Glutamatergic neuron (in vitro differentiated cells): ENCODE measurements around the gene PTH. TPM values are rescaled to one million over a fixed set of nuclear protein-coding genes. Genes with fewer than 3 reads are reported as not detected.

Source experiments
- DNase-seq: peaks from one replicate; pipeline ENCODE4 v3.0.0; 2022
- H3K27ac Mint-ChIP-seq: one replicate; pipeline ENCODE4 v1.8.0; 2020; ENCODE audit warnings: mild to moderate bottlenecking, mixed read lengths, inconsistent platforms; ENCODE audit not compliant: unreplicated experiment
- H3K27me3 Mint-ChIP-seq: one replicate; pipeline ENCODE4 v1.8.0; 2020; ENCODE audit warnings: mild to moderate bottlenecking, moderate library complexity, mixed read lengths, inconsistent platforms; ENCODE audit not compliant: unreplicated experiment
- H3K36me3 Mint-ChIP-seq: one replicate; pipeline ENCODE4 v1.8.0; 2020; ENCODE audit warnings: mild to moderate bottlenecking, mixed read lengths, inconsistent platforms; ENCODE audit not compliant: unreplicated experiment
- H3K4me1 Mint-ChIP-seq: one replicate; pipeline ENCODE4 v1.8.0; 2020; ENCODE audit warnings: mild to moderate bottlenecking, low read depth, mixed read lengths, inconsistent platforms; ENCODE audit not compliant: unreplicated experiment
- H3K4me3 Mint-ChIP-seq: one replicate; pipeline ENCODE4 v1.8.0; 2020; ENCODE audit warnings: mild to moderate bottlenecking, mixed read lengths, inconsistent platforms; ENCODE audit not compliant: unreplicated experiment
- H3K9me3 Mint-ChIP-seq: one replicate; pipeline ENCODE4 v1.8.0; 2020; ENCODE audit warnings: mild to moderate bottlenecking, moderate library complexity, mixed read lengths, inconsistent platforms; ENCODE audit not compliant: unreplicated experiment
- total RNA-seq: library from RNA; stranded (reverse); fragmentation: NEBNext Ultra II Directional; extraction: Animal tissue kit (Norgen Biotek cat#: 25700); gene quantifications from one replicate; pipeline ENCODE4 v1.2.1, GENCODE V29; 2021; ENCODE audit not compliant: unreplicated experiment
- TF ChIP-seq, protein P1 (sequence below): fragments of 200-600 bp; sonication (generic); IDR thresholded peaks from one replicate; pipeline ENCODE4 v1.5.0; 2021; ENCODE audit not compliant: partially characterized antibody, unreplicated experiment

Gene PTH
- total RNA-seq, 1 donor from 2014 or later = not detected

DNA sequence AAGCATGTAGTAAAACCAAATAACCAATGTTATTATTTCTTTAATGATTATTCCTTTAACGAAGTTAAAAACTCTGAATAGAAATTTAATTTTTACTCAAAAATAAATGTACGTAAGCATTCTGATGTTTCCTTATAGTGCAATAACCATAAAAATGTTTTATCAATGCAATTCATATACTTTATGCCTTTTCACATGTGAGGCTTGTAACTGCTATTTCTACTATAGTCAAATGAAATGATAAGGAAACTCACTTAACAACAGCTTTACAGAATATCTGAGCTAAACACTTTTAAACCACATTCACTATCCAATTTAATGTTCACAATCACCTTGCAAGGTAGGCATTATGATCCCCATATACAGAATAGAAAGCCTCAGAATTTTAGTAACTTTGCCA, 50.2 kb downstream of the PTH start:
- no peak for DNase-seq
- no peaks in the 10 kb centered on the region for H3K27me3 Mint-ChIP-seq
- TF ChIP-seq, protein P1, sequence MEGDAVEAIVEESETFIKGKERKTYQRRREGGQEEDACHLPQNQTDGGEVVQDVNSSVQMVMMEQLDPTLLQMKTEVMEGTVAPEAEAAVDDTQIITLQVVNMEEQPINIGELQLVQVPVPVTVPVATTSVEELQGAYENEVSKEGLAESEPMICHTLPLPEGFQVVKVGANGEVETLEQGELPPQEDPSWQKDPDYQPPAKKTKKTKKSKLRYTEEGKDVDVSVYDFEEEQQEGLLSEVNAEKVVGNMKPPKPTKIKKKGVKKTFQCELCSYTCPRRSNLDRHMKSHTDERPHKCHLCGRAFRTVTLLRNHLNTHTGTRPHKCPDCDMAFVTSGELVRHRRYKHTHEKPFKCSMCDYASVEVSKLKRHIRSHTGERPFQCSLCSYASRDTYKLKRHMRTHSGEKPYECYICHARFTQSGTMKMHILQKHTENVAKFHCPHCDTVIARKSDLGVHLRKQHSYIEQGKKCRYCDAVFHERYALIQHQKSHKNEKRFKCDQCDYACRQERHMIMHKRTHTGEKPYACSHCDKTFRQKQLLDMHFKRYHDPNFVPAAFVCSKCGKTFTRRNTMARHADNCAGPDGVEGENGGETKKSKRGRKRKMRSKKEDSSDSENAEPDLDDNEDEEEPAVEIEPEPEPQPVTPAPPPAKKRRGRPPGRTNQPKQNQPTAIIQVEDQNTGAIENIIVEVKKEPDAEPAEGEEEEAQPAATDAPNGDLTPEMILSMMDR = no peak
- H3K27ac Mint-ChIP-seq = no peak overlapping the region
- H3K36me3 Mint-ChIP-seq = no peaks in the 10 kb centered on the region
- H3K9me3 Mint-ChIP-seq = no peaks in the 10 kb centered on the region
- H3K4me3 Mint-ChIP-seq = no peak overlapping the region
- H3K4me1 Mint-ChIP-seq = no peaks in the 10 kb centered on the region

Other genes starting within 250 kb of the PTH start
- gene BMAL1, start 218.2 kb downstream of the PTH start, total RNA-seq = 8.6 TPM
- 42.6 TPM for gene BTBD10, start 32.8 kb downstream of the PTH start, total RNA-seq
- gene FAR1, start 172.7 kb upstream of the PTH start, total RNA-seq = 74.4 TPM